ENCODE data around the gene DIAPH3.

Gene DIAPH3

DNA sequence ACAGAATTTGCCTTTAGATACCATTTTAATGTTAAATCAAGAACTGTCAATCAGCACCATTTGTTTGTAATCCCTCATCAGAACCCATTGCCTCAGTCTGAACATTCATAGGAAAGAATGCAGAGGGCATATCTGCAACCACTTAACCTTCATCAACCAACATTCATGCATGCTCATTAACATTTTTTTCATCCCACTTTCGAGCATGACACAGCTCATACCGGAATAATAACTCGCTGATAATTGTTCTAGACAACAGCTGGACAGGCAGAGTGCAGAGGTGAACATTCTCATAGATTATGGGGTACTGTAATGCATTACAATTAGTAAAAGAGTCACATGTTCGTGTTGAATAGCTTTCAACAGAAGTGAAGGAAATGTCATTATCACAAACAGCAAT, 216.8 kb downstream of the DIAPH3 start:
- no peak for DNase-seq

GRCh38 chr13:59931621-59932020, 232.1 kb downstream of the DIAPH3 start:
- DNase-seq = peak; percentile 43

GRCh38 chr13:59924256-59924655, 239.5 kb downstream of the DIAPH3 start:
- no peak for DNase-seq

GRCh38 chr13:59915252-59915651, 248.5 kb downstream of the DIAPH3 start:
- no peak for DNase-seq

GRCh38 chr13:59914556-59914955, 249.2 kb downstream of the DIAPH3 start:
- DNase-seq = no peak

DNA sequence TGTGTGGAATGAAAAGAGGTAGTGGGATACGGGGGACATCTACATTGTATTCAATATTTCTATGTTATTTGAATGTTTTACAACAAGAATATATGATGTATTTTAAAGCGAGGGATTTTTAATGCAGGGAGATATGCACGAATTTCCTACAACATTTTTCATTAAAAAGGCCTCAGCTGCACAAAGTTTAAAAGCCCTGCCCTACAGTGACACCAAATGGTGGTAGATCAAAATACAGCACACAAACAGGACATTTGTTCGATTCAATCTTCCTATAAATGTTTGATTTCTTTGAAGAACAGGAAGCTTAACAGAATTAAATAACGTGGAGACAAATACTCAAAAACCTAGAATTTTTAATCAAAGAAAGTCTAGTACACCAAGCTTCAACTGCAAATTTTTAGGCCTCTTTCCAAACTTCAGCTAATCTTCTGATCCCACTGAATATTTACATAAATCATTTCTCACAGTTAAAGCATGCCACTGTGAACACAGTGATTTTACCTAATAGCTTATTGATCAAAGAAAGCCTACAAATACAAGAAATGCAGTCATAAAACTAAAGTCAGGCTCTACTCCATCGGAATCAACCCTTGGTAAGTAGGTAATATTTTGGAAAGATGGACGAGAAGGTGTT, 257.2 kb downstream of the DIAPH3 start:
- DNase-seq = no peak

DNA sequence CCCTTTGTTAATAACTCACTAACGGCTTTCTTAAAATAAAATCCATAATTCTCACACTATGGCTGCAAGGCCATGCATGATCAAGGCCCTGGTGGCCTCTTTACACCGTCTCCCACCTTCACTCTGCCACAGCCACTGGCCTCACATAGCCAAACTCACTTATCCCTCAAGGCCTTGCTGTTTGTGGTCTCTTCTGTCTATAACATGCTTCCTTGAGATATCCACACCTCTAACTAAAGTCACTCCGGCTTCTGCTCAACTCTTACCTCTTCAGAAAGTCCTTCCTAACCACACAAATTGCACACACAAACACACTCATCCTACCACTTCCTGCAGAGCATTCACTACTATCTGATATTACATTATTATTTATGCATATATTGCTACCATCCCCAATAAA, 262.5 kb downstream of the DIAPH3 start:
- no peak for DNase-seq

DNA sequence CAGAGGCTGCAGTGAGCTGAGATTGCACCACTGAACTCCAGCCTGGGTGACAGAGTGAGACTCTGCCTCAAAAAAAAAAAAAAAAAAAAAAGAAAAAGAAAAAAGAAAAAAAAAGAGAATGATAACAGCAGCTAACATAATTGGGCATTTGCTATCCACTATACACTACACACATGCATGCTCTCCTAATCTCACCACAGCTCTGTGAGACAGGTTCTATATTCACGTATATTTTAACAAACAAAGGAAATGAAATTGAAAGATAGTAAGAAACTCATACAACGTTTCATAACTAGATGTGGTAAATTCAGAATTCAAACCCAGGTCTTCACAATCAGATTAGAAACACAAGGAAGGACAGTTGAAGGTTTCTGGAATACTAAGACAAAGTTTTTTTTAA, 265.7 kb downstream of the DIAPH3 start:
- DNase-seq = no peak

DNA sequence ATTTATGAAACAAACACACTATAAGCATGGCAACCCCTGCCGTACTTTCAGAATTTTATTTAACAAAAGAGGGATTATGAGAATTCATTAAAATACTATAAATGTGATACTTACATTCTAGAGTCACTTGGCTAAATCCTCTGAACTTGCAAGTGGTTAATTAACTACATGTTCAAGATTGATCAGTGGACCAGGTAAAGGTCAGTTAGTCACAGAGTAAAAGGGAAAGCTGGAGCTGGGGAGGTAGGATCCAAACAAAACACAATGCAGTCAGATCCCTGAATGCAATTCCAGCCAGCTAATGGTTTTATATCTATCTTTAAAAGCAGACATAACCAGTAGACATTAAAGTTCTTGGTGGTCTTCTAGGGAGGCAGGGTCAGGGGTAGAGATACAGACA, 270.5 kb downstream of the DIAPH3 start:
- no peak for DNase-seq

DNA sequence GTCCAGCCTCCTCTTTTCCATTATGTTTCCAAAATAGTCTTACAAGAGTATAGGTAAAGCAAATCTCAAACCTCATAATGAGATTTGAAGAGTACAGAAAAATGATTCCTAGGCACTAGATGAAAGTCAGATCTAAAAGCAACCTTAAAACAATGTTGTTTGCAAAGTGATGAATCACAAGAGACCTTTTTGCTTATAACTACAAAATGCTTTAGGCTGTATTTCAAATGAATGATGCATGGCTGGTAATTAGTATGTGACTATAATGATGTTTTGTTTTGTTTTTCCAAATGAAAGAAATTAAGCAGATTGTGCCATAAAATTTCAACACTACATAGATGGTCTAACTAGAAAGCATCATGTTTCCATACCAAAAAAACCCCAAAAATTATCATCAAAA, 272.7 kb downstream of the DIAPH3 start:
- no peak for DNase-seq

DNA sequence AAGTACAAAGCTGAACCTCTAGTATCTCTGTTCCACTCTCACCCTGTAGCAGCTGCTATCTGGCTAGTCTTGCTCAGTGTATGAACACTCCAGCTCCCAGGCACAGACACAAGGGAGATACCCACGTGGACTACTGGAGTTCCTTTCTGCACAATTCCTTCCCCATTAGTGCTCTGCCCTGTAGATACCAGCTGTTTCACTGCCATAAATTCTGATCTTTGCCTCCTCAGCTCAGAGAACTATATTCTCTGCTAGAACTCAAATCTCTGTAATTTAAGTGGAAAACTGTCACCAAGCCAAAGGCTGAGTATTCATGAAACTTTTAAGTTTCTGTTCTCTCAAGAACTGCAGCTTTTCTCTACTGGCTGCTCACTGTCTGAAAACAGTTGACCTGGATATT, 273.7 kb downstream of the DIAPH3 start:
- DNase-seq = no peak

- DNase-seq = no peak
Measured at GRCh38 chr13:59888408-59888807, 275.3 kb downstream of the DIAPH3 start.

DNA sequence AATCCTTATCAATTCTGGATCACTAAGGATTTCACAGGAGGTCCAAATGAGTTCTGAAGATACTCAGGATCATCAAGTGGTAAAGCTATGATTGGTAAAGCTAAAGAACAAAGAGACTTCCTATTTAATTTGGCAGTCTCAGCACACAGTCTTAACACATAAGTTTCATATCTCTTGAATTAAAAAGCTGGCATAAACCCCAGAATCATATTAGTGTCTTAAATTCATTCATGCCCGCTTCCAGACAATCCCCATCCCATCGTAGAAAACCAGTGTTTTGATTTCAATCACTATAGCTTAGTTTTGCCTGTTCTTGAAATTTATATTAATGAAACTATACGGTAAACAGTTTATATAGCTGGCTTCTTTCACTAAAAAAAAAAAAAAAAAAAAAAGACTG, 278.7 kb downstream of the DIAPH3 start:
- no peak for DNase-seq

- no peak for DNase-seq
Measured at GRCh38 chr13:59883885-59884284, 279.8 kb downstream of the DIAPH3 start.

DNA sequence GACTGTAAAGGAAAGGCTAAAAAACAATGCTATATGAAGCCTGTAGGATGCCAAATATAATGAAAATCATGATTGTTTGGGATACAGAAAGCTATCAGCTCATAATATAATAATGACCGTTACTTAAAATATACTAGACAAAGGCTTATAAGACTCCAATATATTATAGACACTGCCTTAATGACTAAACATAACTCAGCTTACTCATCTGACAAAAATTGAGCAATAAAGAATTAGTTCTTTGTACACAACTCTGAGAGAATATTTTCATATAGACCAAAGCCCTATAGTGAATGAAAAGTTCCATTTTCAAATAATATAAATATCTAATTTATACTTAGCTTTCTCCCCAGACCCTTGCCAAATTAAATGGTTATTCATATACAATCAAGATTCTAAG, 283.3 kb downstream of the DIAPH3 start:
- no peak for DNase-seq

DNA sequence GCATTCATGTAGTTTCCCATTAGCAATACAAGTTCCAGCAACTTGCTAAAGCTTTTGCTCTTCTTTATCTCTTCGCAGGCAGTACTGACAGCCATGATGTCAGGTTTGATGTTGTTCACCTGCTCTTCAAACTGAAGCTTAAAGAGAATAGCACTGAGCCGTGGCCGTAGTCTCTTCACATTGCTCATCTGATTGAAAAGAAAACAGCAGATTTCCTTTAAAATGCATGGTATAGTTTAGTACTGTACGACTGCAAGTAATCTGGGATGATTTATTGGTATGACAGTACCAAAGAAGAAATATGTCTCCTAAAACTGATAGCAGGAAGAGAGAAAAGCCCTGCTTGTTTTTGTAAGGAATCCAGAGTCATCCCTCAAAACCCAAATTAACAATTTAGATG, 284.4 kb downstream of the DIAPH3 start:
- DNase-seq = no peak

- DNase-seq = no peak
Measured at GRCh38 chr13:59877933-59878332, 285.8 kb downstream of the DIAPH3 start.

DNA sequence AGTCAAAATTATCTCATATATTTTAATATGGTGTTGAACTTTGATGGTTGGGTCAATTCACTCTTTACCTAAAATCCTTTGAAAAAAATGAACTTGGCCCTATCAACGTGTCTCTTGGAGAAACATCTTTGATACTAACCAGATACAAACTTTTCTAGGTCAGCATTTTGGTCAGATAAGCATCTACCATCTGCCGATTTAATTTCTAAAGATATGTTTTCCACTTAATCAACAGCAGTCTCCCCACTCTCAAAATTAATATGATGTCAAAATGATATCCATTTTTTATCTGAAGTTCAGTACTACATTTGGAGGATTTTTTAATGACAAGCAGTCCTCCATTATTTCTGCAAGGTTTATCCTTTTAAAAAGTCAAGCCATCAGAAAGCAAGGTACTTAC, 288.8 kb downstream of the DIAPH3 start:
- no peak for DNase-seq

GRCh38 chr13:59873856-59874255, 289.9 kb downstream of the DIAPH3 start:
- no peak for DNase-seq

DNA sequence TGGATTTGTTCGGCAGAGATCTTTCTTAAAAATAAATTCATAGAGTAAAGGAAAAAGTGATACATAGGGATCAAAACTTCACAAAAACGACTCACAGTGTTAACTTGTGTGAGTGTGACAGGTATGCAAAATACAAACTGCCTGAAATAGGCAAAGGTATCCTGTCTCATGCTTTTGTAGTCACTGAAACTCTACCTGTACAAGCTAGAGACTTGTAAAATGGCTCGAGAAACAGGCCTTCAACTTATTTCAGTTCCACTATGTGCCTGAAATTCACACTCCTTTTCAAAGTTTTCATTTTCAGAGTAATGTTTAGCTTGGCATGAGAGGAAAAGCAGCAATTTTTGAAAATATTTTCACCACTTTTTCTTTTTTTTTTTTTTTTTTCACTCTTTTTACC, 290.4 kb downstream of the DIAPH3 start:
- DNase-seq = no peak

- no peak for DNase-seq
Measured at GRCh38 chr13:59867867-59868266, 295.9 kb downstream of the DIAPH3 start.

- DNase-seq = no peak
Measured at GRCh38 chr13:59865398-59865797, 298.3 kb downstream of the DIAPH3 start.

- no peak for DNase-seq
Measured at GRCh38 chr13:59863621-59864020, 300.1 kb downstream of the DIAPH3 start.

- DNase-seq = no peak
Measured at GRCh38 chr13:59861676-59862075, 302.1 kb downstream of the DIAPH3 start.

GRCh38 chr13:59856281-59856810, 307.4 kb downstream of the DIAPH3 start:
- DNase-seq = no peak

All from NCI-H2029 treated with DMSO at 0.1 percent for 48 hours (cell line).